ENCODE results near the gene OLFML2A.

DNA sequence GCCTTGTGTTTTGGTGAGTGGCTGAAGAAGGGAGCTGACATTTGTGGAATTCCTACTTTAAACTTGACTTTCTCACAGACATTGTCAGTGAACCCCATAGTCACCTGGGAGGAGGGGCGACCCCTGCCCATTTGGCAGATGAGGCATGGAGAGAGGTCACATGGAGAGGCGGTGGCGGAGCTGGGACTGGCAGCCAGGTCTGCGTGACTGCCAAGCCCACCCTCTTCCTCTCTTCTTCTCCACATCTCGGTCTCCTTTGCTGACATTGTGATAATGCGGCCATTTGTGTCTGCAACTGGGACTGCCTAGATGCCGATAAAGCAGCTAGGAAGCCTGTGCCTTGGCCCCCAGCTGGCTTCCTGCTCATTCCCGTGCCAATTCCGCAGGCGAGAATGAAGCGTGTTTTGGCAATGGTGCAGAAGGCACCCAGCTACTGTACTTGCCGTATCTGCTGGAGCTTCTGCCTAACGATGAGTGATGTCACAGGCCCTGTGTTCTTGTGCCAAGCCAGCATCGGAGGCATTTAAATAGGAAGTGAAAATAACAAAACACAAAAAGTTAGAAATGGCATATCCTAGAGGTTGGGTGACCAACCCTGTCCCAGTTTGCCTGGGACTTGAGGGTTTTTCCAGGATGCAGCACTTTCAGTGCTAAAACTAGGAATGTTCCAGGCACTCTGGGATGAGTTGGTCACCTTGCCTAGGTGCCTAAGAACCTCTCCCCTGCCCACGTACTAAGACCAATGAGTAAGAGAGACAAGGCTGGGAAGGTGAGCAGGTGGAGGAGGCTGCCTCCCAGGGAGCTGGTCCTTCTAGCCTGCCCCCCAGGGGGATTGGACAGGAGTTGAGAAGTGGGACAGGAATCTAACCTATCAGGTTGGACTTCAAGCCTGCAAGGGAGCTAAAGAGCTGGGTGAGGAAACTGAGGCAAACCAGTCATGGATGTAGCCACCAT is 23.6 kb downstream of the OLFML2A start:
- TF ChIP-seq GATA3 (IDR thresholded peaks at IDR 0.05; ENCODE audit: low read depth, low read length): no peak
- TF ChIP-seq GATA2 (IDR thresholded peaks at IDR 0.05; ENCODE audit: low read depth, low read length): no peak
